Fibroblast of skin of scalp (primary cell): Measurements from ENCODE around the gene FBXO10.
"Not testable (repeated sequence)": the region's sequence is repeated elsewhere in the genome, so short reads cannot be mapped to it uniquely, and the experiment has no call there.

Experiments
- DNase-seq: peaks from one replicate; pipeline ENCODE4 v3.0.0-alpha.2; 2013

FBXO10 gene

GRCh38 chr9:37473982-37474381 lies 102.2 kb downstream of the FBXO10 start:
- not testable (repeated sequence) for DNase-seq

GRCh38 chr9:37471942-37472684 lies 104.1 kb downstream of the FBXO10 start:
- DNase-seq: peak; percentile 97

- DNase-seq: no peak
Observed at GRCh38 chr9:37468620-37469019, 107.6 kb downstream of the FBXO10 start.

- not testable (repeated sequence) for DNase-seq
Observed at GRCh38 chr9:37467530-37467929, 108.7 kb downstream of the FBXO10 start.

GRCh38 chr9:37466037-37466709 lies 110.0 kb downstream of the FBXO10 start:
- DNase-seq: peak; percentile 86

GRCh38 chr9:37465249-37466036 lies 110.7 kb downstream of the FBXO10 start, which contains the start of gene ZBTB5:
ZBTB5 (minus strand) TSS chr9:37465450; CDS start chr9:37442551, 22,899 bp downstream.
- peak; percentile 100 for DNase-seq

- DNase-seq: peak; percentile 69
Observed at GRCh38 chr9:37464426-37465248, 111.5 kb downstream of the FBXO10 start.

GRCh38 chr9:37464006-37464405 lies 112.2 kb downstream of the FBXO10 start:
- DNase-seq: no peak
